Skin epidermis (tissue), 12 donors: ENCODE data around the gene PLAGL2.
"Not testable (repeated sequence)": the region's sequence is repeated elsewhere in the genome, so short reads cannot be mapped to it uniquely, and the experiment has no call there.

Experiments
- H3K27ac ChIP-seq, 21 experiments: fragments of 200-600 bp; sonication (generic) in 11 of 21; one replicate each; pipeline ENCODE4 v1.5.0; 2020; ENCODE audit warnings: mild to moderate bottlenecking in 3 of 21, inconsistent platforms in 2 of 21, moderate library complexity in 2 of 21
- H3K4me3 ChIP-seq, 7 experiments: fragments of 200-600 bp; sonication (generic) in 2 of 7; one replicate each; pipeline ENCODE4 v1.5.0; 2020; ENCODE audit warnings: inconsistent platforms in 2 of 7, mild to moderate bottlenecking in 2 of 7, moderate library complexity in 1 of 7

PLAGL2 gene

DNA sequence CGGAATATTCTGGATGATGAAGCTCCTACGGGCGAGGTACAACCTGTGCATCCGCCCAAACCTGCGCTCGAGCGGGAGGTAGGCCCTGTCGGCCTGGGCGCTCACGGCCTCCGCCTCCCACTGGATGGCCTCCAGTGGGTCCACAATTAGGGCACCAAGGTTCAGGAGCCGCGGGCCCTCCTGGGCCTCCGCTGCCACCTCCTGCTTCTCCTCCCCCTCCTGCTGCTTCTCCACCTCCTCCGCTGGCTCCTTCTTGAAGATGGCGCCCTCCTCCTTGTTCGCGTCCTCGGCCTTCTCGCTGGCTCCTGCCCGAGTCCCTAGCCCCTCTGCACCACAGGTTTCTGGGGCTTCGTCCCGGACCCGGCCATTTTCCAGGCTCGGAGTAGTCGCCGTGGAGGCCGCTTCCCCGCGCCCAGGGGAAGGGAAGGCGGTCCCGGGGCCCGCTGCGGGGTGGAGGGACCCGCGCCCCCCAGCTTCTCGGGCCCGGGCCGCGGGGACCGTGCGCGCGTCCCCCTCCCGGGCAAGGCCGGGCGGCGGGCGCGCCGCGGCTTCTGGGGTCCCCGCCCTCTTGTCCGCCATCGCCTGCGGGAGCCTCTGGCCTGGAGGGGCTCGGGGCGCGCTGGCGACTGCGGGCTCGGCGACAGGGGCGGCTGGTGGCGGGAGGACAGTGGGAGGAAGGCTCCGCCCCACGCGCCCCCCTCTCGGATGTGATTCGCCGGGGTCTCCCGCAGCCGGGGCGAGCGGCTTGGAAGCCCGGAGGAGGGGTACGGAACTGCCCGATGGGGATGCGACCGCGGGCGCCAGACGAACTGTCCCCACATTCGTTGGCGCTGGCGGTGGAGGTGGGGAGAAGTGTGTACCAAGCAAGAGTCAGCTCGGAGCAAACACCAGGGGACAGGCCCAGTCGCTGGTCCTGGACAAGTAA lies 17.6 kb downstream of the PLAGL2 start:
- H3K27ac ChIP-seq, result peak overlapping the region; percentile 26 to 91 (median 82)
- peak overlapping the region; percentile 41 to 70 (median 55) for H3K4me3 ChIP-seq

GRCh38 chr20:32189123-32189410 lies 18.5 kb downstream of the PLAGL2 start:
- peak overlapping the region in 1 of 7 experiments; percentile 55 for H3K4me3 ChIP-seq
- H3K27ac ChIP-seq, result peak overlapping the region in 6 of 21 experiments; percentile 75 to 91 (median 86)

- Histone ChIP-seq H3K27ac (no peak overlapping the region), H3K4me3 (no peak overlapping the region)
Observed at GRCh38 chr20:32188376-32189122, 19.0 kb downstream of the PLAGL2 start.

GRCh38 chr20:32186506-32186905 lies 21.0 kb downstream of the PLAGL2 start:
- Histone ChIP-seq H3K4me3 (no peak overlapping the region), H3K27ac (no peak overlapping the region)

- no peak overlapping the region for H3K4me3 ChIP-seq
- no peak overlapping the region for H3K27ac ChIP-seq
Observed at GRCh38 chr20:32184961-32185603, 22.5 kb downstream of the PLAGL2 start.

DNA sequence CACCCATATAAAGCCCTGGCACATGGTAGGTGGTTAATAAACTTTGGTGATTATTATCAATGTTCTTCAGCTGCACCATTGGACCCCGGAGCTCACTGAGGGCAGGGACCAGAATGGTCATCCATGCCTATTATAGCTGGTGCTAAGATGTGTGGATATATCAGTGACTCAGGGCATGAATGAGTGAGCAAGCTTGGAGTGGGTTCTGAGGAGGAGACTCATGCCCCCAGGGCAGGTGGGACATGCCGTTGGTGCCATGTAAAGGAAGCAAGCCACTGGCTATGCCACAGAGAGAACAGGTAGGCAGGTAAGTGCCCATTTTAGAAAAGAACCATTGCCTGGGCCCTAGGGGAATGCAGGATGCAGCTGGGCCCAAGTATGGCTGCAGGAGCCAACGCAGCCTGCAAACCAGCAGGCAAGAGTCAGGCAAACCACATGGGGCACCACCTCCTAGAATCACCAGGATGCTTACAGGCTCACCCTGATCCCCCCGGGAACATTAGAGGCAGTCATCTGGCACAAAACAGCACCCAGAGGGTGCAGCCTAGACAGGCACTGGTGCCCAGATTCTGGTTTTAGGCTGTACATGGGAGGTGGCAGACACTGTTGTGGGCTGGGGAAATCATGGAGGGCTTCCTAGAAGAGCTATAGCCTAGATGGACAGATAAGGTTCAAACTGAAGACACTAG lies 23.5 kb downstream of the PLAGL2 start:
- Histone ChIP-seq H3K27ac (no peak overlapping the region), H3K4me3 (no peak overlapping the region)

DNA sequence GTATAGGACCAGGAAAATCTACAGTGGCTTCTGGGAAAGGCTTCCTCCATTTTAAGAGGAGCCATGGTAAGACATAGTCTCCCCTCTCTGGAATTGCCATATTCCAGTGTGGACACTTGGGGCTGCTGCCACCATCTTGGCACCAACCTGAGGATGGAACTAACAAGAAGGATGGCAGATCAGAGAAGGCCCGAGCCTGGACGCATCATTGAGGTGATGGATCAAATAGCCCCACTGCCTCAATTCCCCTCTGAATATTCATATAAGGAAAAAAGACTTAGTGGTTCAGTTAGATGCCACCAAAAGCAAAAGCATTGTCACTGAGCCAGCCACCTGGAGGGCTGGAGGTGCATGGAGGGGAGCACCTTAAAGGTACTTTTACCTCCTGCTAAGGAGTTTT lies 25.9 kb downstream of the PLAGL2 start:
- H3K4me3 ChIP-seq, result no peak overlapping the region
- no peak overlapping the region for H3K27ac ChIP-seq

DNA sequence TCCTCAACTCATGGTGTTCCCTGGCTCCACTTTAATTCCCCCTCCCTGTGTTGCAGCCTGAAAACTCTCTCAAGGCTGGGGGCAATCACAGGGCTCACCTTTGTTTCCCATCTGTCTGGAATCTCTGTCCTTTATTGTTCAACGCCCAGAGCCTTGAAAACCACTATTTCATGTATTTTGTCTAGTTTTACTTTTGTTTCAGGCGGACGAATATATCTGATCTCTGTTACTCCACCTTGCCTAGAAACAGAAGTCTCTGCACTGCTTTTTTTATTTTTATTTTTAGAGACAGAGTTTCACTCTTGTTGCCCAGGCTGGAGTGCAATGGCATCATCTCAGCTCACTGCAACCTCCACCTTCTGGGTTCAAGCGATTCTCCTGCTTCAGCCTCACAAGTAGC lies 27.6 kb downstream of the PLAGL2 start:
- Histone ChIP-seq H3K27ac (no peak overlapping the region), H3K4me3 (no peak overlapping the region)

- no peak overlapping the region for H3K27ac ChIP-seq
- no peak overlapping the region for H3K4me3 ChIP-seq
Observed at GRCh38 chr20:32179515-32179914, 28.0 kb downstream of the PLAGL2 start.

DNA sequence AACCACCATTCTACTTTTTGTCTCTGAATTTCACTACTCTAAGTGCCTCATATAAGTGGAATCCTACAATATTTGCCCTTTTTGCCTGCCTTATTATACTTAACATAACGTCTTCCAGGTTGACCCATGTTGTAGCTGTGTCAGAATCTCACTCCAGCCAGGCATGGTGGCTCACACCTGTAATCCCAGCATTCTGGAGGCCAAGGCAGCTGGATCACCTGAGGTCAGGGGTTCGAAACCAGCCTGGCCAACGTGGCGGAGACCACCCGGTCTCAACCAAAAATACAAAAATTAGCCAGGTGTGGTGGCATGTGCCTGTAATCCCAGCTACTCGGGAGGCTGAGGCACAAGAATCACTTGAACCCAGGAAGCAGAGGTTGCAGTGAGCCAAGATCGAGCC lies 29.8 kb downstream of the PLAGL2 start:
- not testable (repeated sequence) for H3K4me3 ChIP-seq

DNA sequence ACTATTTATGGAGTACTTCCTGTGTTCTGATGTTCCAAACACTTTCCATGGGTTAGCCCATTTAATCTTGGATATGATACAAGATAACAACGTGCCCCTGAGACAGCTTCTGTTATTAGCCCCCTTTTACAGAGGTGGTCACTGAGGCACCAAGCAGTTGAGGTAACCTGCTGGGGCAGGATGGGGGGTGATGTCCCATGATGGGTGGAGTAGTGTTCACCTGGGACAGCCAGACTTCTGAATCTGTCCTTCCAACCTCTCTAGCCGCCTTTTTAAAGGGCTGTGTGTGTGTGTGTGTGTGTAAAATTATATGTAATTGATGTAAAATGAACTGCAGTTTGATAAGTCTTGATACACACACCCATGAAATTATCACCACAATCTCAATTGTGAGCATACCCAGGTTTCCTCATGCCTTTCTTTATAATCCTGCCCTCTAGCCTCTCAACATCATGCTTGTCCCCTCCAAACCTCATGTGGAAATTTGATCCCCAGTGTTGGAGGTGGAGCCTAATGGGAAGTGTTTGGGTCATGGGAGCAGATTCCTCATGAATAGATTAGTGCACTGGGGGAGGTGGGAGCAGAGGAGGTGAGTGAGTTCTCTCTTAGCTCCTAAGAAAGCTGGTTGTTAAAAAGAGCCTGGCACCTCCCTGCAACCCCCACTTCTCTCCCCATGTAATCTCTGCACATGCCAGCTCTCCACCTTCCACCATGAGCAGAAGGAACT lies 39.2 kb downstream of the PLAGL2 start:
- Histone ChIP-seq H3K27ac (no peak overlapping the region), H3K4me3 (no peak overlapping the region)

More for the DNA sequence above, 29.8 kb downstream of the PLAGL2 start:
- not testable (repeated sequence) for H3K27ac ChIP-seq

- Histone ChIP-seq H3K27ac (no peak overlapping the region), H3K4me3 (no peak overlapping the region)
Observed at GRCh38 chr20:32167552-32167951, 40.0 kb downstream of the PLAGL2 start.

DNA sequence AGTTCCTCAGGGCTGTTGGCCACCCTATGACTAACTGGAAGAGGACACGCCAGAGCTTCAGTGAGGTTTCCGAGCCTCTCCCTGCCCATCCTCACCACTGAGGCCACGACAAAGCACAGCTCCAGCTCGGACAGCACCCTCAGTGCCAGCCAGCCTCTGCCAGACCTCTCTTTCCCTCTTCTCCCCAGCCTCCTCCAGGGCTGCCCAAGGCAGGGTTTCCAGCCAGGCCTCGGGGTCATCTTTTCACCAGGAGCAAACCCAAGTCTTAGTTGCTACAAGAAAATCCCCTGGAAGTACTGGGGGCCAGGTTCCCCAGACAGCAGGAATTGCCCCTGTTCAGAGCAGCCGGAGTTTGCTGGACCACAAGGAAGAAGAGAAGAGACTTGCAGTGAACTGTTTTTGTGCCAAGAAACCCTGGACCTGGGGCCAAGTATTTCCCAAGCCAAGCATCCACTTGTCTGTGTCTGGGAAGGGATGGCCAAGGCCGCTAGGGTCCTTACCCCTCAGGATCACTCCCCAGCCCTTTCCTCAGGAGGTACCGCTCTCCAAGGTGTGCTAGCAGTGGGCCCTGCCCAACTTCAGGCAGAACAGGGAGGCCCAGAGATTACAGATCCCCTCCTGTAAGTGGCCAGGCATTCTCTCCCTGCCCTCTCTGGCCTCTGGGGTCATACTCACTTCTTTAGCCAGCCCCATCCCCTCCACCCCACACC lies 41.6 kb downstream of the PLAGL2 start:
- H3K4me3 ChIP-seq, result no peak overlapping the region
- H3K27ac ChIP-seq, result no peak overlapping the region

DNA sequence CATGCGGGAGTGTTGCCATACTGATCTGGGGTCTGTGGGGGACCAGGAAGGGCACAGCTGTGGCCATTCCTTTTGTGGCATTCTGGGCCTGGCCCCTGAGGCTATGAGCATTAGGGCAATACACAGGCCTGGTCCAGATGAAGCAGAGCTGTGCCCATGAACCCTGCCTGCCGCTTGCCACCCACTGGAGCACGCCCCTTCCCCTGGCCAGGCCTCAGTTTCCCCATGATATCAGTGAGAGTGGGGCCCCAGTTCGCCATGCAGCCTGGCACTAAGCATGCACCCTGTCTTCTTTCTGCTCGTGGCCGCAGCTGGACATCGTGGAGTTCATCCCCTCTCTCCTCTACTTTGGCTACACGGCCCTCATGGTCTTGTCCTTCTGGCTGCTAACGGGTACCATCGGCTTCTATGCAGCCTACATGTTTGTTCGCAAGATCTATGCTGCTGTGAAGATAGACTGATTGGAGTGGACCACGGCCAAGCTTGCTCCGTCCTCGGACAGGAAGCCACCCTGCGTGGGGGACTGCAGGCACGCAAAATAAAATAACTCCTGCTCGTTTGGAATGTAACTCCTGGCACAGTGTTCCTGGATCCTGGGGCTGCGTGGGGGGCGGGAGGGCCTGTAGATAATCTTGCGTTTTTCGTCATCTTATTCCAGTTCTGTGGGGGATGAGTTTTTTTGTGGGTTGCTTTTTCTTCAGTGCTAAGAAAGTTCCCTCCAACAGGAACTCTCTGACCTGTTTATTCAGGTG lies 42.4 kb downstream of the PLAGL2 start:
- no peak overlapping the region for H3K4me3 ChIP-seq
- H3K27ac ChIP-seq, result no peak overlapping the region

DNA sequence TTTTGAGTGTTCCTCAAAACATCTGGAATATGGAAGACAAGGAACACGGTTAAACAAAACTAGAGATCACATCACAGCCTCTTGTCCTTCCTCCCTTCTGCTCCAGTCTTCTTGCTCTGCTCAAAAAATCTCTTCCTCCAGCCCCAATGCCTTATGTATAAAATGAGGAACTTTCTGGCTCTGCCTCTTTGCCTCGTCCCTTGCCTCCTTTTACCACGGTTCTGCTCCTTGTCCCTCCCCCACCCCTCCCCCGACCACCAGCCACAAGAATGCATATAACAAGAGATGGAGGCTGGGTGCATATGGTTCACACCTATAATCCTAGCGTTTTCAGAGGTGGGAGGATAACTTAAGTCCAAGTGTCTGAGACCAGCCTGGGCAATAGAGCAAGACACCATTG lies 43.6 kb downstream of the PLAGL2 start:
- H3K27ac ChIP-seq, result no peak overlapping the region
- H3K4me3 ChIP-seq, result no peak overlapping the region

- Histone ChIP-seq H3K27ac (no peak overlapping the region), H3K4me3 (no peak overlapping the region)
Observed at GRCh38 chr20:32162351-32162750, 45.2 kb downstream of the PLAGL2 start.

DNA sequence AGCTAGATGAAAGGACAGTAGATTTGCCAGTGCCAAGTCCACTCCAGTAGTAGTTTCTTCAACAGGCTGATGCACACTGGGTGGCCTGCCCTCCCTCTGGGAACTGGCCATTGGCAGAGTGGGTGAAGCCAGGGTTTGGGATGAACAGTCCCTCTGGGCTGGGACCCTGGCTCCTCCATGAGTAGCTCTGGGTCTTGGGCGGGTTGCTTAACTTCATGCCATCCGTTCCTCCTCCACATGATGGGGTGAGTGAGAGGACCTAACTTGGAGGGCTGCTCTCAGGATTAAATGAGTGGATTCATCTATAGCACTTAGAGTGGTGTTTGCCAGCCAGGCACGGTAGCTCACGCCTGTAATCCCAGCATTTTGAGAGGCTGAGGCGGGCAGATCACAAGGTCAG lies 47.2 kb downstream of the PLAGL2 start:
- no peak overlapping the region for H3K27ac ChIP-seq
- H3K4me3 ChIP-seq, result no peak overlapping the region

DNA sequence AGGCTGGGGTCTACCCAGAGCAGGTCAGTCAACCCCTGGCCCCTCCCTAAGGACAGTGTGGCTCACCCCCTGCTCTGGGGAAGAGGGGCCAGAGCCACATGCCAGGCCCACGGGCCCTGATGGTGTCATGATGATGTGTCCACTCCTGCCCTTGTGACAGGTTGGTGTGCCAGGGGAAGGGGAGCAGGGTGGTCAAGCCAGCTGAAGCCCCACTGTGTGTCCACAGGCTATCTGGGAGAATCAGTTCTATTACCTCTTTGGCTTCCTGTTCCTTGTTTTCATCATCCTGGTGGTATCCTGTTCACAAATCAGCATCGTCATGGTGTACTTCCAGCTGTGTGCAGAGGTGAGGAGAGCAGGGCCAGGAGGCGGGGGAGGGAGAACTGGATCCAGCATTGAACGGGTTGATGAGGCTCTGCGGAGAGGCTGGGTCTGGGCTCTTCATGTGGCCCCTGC lies 47.7 kb downstream of the PLAGL2 start:
- H3K27ac ChIP-seq, result no peak overlapping the region
- no peak overlapping the region for H3K4me3 ChIP-seq
